GM12873 (cell line): Measurements from ENCODE around the gene KCNA5.
A peak's percentile ranks its signal among the peaks of the same experiment; 100 is the strongest.

Source experiments
- TF ChIP-seq, protein P1 (sequence below): IDR thresholded peaks from 2 replicates; pipeline ENCODE4 v1.5.1; 2012; ENCODE audit warnings: low read depth, mild to moderate bottlenecking, moderate library complexity, low read length, control low read depth; ENCODE audit not compliant: insufficient read depth; ENCODE audit errors: missing control alignments

Gene KCNA5

DNA sequence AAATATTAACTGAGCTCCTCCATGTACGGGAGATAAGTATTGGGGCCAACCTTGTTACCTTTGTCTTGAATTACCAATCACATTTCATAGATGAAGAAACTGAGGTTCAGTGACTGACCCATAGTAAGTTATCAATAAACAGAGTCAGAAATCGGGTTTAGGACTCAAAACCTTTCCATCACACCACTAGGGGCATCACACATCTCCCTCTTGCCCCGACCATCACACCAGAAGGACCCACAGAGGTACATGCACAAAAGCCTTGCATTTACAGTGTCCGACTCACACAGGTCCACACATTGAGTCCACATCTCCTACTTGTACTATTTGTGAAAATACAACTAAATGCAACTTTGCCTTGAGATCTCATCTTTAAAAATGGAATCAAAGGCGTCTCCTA is 29.4 kb downstream of the KCNA5 start:
- TF ChIP-seq, protein P1, sequence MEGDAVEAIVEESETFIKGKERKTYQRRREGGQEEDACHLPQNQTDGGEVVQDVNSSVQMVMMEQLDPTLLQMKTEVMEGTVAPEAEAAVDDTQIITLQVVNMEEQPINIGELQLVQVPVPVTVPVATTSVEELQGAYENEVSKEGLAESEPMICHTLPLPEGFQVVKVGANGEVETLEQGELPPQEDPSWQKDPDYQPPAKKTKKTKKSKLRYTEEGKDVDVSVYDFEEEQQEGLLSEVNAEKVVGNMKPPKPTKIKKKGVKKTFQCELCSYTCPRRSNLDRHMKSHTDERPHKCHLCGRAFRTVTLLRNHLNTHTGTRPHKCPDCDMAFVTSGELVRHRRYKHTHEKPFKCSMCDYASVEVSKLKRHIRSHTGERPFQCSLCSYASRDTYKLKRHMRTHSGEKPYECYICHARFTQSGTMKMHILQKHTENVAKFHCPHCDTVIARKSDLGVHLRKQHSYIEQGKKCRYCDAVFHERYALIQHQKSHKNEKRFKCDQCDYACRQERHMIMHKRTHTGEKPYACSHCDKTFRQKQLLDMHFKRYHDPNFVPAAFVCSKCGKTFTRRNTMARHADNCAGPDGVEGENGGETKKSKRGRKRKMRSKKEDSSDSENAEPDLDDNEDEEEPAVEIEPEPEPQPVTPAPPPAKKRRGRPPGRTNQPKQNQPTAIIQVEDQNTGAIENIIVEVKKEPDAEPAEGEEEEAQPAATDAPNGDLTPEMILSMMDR = peak; percentile 52

DNA sequence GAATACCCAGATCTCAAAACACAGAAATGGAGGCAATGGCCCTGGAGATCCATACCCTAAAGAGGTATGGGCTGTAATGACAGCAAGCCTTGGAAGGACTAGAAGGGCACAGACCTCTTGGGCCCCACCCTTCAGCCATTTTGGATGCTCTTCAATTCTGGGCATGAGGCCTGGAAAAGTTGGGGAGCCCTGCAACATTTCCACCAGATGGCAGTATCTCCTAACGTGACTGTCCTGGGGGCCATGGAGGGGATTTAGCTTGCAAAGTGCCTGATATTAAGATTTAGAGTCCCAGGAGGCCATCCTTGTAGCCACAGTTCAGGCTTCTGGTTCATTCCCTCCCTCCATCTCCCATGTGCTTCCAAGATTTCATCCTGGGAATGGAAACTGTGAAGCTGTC is 30.2 kb downstream of the KCNA5 start:
- TF ChIP-seq, protein P1 = peak; percentile 43

DNA sequence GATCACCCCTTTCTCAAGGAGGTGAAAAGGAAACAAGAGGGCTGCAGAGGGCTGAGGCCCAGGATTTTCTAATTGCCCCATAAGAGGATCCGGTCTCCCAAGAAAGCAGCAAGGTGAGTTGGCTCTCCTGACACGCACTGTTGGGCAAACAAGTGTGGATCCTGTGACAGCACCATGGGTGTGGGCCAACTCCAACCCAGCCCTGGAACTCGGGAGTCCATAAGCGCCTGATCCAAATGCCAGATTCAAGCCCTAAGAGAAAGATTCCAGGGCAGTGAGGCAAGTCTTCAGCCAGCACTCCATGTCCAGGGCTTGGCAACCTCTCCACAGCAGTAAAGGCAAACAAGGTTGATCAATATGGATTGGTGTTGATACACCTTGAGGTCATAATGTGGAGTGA is 33.1 kb downstream of the KCNA5 start:
- TF ChIP-seq, protein P1 = no peak

DNA sequence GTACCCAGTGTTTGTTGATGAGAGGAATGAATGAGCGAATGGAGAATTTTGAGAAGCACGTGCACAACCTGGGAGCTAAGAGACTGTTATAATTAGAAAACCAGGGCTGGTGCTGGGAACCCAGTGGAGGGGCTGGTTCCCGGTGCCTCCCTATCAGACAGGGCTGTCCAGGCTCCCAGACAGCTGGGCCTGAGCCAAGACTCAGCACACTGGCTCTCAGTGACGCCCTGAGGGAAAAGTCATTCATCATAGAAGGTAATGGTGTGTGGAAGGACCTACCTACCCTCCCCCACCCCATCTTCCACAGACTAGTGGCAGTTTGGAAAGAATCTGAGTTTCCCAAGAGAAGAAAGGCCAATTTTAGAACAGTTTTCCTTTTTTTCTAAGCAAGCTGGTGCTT is 34.7 kb downstream of the KCNA5 start:
- TF ChIP-seq, protein P1 = no peak

DNA sequence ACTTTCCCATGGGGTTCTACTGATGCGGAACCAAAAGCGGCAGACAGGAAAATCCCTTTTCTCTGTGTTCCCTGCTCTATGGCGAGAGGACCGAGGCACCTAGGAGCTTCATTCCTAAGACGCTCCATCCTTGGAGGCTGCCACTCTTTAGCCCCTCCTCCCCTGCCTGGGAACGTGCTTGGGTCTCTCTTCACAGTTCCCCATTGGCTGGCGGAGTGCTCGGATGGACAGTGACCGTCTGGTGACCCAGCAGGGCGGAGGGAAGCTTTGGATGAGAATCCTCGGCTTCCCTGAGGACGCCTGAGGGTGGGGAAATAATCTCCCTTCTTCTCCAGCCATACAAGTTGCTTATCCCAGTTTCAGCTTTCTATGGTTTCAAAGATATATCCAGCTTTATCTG is 37.3 kb downstream of the KCNA5 start:
- TF ChIP-seq, protein P1 = no peak

DNA sequence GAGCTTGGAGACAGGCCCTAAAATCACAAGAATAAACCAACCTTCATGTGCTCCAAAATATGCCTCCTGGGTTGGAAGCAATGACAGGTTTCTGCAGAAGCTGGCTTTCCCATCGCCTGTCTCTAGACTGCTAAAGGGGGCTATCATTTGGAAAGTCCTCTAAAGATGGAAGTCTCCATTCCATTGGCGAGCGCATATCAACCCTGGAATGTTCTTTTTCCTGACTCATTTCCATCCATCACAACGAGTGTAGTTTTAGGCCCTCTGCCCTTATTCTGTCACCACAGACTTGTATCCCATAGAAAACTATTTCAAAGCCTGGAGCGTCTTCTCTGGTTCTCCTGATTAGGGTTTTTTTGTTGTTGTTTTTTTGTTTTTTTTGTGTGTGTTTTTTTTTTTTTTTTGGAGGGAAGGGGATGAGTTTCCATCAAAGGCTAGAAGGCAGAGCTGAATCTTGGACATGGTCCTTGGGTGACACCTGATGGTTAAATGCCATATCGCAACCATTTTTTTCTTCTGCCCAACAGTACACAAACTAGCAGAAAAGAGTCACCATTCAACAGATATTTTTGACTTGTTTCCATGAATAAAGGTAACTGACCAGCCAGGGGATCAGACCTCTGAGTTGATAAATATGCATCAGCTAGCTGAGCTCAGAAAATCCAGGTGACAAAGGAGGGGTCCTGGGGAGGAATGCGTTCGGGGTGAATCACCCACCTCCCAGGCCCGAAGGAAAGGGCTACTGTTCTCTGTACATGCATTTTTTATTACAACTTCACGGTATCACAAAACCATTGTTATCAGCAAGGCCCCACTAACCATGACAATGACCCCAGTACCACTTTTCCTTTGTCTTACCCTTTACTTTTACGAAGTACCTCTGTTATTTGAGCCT is 40.5 kb downstream of the KCNA5 start:
- TF ChIP-seq, protein P1 = peak; percentile 76

DNA sequence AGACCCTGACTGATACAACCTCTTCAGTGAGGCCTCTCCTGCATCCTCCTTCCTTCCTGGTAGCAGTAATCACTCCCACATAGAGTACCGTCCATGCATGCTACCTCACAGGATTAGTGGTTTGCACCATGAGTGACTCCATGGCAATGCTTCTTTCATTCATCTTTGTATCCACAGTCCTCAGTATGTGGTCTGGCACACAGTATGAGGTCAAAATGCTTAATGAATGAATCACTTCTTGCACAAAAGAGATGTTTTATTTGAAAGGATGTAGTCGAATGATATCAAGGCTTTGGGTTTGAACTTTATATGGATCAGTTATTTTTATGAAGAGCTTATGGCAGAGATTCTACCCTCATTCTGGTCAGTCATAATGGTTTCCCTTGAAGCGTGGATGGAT is 42.2 kb downstream of the KCNA5 start:
- TF ChIP-seq, protein P1 = no peak
